GM18909 (cell line): ENCODE measurements around the gene SLC9A8.

ENCODE experiments used
- ATAC-seq: cut with Tn5 transposase; IDR thresholded peaks from one replicate; pipeline ENCODE4 v1.9.1; 2021; ENCODE audit warnings: mild to moderate bottlenecking; ENCODE audit not compliant: unreplicated experiment, poor library complexity

The SLC9A8 gene

GRCh38 chr20:49938173-49939163 is 125.8 kb downstream of the SLC9A8 start:
- ATAC-seq: no peak

DNA sequence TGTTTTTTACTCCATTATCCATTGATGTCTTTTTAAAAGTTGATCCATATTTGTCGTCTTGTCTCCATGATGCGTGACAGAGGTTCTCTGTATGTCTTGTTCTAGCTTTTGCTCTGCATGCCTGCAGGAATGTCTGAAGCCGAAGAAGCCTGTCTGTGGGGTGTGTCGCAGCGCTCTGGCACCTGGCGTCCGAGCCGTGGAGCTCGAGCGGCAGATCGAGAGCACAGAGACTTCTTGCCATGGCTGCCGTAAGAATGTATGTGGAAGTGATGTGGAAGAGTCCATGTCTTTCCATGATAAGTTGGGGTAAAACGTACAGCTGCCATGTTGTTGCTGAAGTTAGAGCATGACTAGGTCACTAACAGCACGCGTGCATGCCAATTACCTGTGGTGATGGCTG is 128.8 kb downstream of the SLC9A8 start:
- ATAC-seq: no peak
